GM13976 (cell line): ENCODE data around the gene METTL9.
"Not testable (repeated sequence)": the region's sequence is repeated elsewhere in the genome, so short reads cannot be mapped to it uniquely, and the experiment has no call there.

Experiments
- DNase-seq: peaks from one replicate; pipeline ENCODE4 v3.0.0; 2012; ENCODE audit warnings: low spot score
- CTCF ChIP-seq: IDR thresholded peaks from 2 replicates; pipeline ENCODE4 v1.5.1; 2012; ENCODE audit warnings: borderline replicate concordance, mild to moderate bottlenecking; ENCODE audit not compliant: insufficient read depth; ENCODE audit errors: extremely low read depth, missing control alignments, control extremely low read depth
- in situ Hi-C: fragments of 300-500 bp; cut with MboI; formaldehyde crosslinking; loops from one replicate; pipeline ENCODE4 v1.12.0; 2022; ENCODE audit warnings: low sequenced_read_pairs, mixed read lengths, inconsistent platforms; ENCODE audit not compliant: unreplicated experiment

The METTL9 gene

GRCh38 chr16:21599122-21600030, at the start of gene METTL9:
METTL9 (plus strand) TSS chr16:21599577; CDS start chr16:21599734, 157 bp downstream.
- in situ Hi-C loops, result loop anchor here (25.0 kb wide), 1 partner anchor 113 kb away; no protein-coding TSS in a partner anchor

GRCh38 chr16:21549975-21550374, 49.4 kb upstream of the METTL9 start:
- DNase-seq, in situ Hi-C loops: not testable (repeated sequence)

More at GRCh38 chr16:21599122-21600030, at the start of gene METTL9:
- TF ChIP-seq CTCF, result no peak
- peak; percentile 96 for DNase-seq

GRCh38 chr16:21550435-21550834, 48.9 kb upstream of the METTL9 start:
- in situ Hi-C loops, DNase-seq: not testable (repeated sequence)

- in situ Hi-C loops, result not testable (repeated sequence)
Observed at GRCh38 chr16:21551076-21551475, 48.3 kb upstream of the METTL9 start.

GRCh38 chr16:21551600-21551999, 47.8 kb upstream of the METTL9 start:
- in situ Hi-C loops, DNase-seq: not testable (repeated sequence)

More at GRCh38 chr16:21551076-21551475, 48.3 kb upstream of the METTL9 start:
- not testable (repeated sequence) for DNase-seq

- in situ Hi-C loops, DNase-seq: not testable (repeated sequence)
Observed at GRCh38 chr16:21553481-21554296, 45.7 kb upstream of the METTL9 start.

- peak; percentile 94 for TF ChIP-seq CTCF
- in situ Hi-C loops, result no loop called here
- DNase-seq, result peak; percentile 98
Observed at GRCh38 chr16:21554795-21555585, 44.4 kb upstream of the METTL9 start.

GRCh38 chr16:21555621-21556020, 43.8 kb upstream of the METTL9 start:
- DNase-seq, in situ Hi-C loops: not testable (repeated sequence)

- in situ Hi-C loops, DNase-seq: not testable (repeated sequence)
Observed at GRCh38 chr16:21556026-21556595, 43.3 kb upstream of the METTL9 start.

GRCh38 chr16:21556651-21557241, 42.6 kb upstream of the METTL9 start:
- DNase-seq, in situ Hi-C loops: not testable (repeated sequence)
